Measurements from ENCODE around the gene NTF4. TPM values are rescaled to one million over a fixed set of nuclear protein-coding genes. Genes with fewer than 3 reads are reported as not detected.
"Not testable (repeated sequence)": the region's sequence is repeated elsewhere in the genome, so short reads cannot be mapped to it uniquely, and the experiment has no call there.

Gene NTF4
- total RNA-seq, 1 experiment from 2014 or later, result 3.9 TPM

GRCh38 chr19:49056101-49056901 lies 8.3 kb downstream of the NTF4 start (continued):
- TF ChIP-seq FOXJ3 (CRISPR knock-in tag; IDR thresholded peaks at IDR 0.05; ENCODE audit: borderline replicate concordance) (no peak), ELF4 (CRISPR knock-in tag; IDR thresholded peaks at IDR 0.05; ENCODE audit: low read depth) (no peak), ATF3 (CRISPR knock-in tag; conservative IDR thresholded peaks at IDR 0.05) (no peak), SMAD4 (CRISPR knock-in tag; IDR thresholded peaks at IDR 0.05) (no peak), ZNF671 (CRISPR knock-in tag; IDR thresholded peaks at IDR 0.05) (no peak), AR (CRISPR knock-in tag; IDR thresholded peaks at IDR 0.05) (no peak), ZNF263 (CRISPR knock-in tag; IDR thresholded peaks at IDR 0.05; ENCODE audit: low read depth) (no peak), ERG (CRISPR knock-in tag; IDR thresholded peaks at IDR 0.05) (no peak), MAX (CRISPR knock-in tag; IDR thresholded peaks at IDR 0.05) (no peak; the same call in 1 of the 2 replicates), ZNF317 (CRISPR knock-in tag; IDR thresholded peaks at IDR 0.05; ENCODE audit: borderline replicate concordance, low read depth) (no peak), FOXP4 (CRISPR knock-in tag; IDR thresholded peaks at IDR 0.05) (0 out of 2 replicates have a peak, but pooled peaks have one; percentile 47), ATF1 (CRISPR knock-in tag; IDR thresholded peaks at IDR 0.05) (no peak), GRHL2 (CRISPR knock-in tag; IDR thresholded peaks at IDR 0.05; ENCODE audit: insufficient replicate concordance, severe bottlenecking) (no peak), SP1 (CRISPR knock-in tag; conservative IDR thresholded peaks at IDR 0.05) (peak; percentile 81), HMGA2 (CRISPR knock-in tag; IDR thresholded peaks at IDR 0.05) (no peak), USF1 (CRISPR knock-in tag; IDR thresholded peaks at IDR 0.05) (no peak)

GRCh38 chr19:49050376-49051033 lies 14.1 kb downstream of the NTF4 start:
- H3K27ac Mint-ChIP-seq; ATAC-seq; CTCF ChIA-PET; H3K4me3 Mint-ChIP-seq; POLR2A ChIA-PET; H3K9me3 Mint-ChIP-seq; DNase-seq (ENCODE audit: low spot score); H3K36me3 Mint-ChIP-seq; H3K4me1 Mint-ChIP-seq: not testable (repeated sequence)
- H3K27me3 Mint-ChIP-seq (ENCODE audit: low read depth), result peaks cover 30% of the 10 kb centered on the region

- POLR2A ChIA-PET; H3K27ac Mint-ChIP-seq; H3K4me1 Mint-ChIP-seq; H3K36me3 Mint-ChIP-seq; ATAC-seq; H3K9me3 Mint-ChIP-seq; DNase-seq (ENCODE audit: low spot score); CTCF ChIA-PET; H3K4me3 Mint-ChIP-seq: not testable (repeated sequence)
- H3K27me3 Mint-ChIP-seq (ENCODE audit: low read depth), result peaks cover 27% of the 10 kb centered on the region
Observed at GRCh38 chr19:49049834-49050233, 14.8 kb downstream of the NTF4 start.

GRCh38 chr19:49049011-49049410 lies 15.6 kb downstream of the NTF4 start, which contains the start of gene CGB8:
TSS of gene CGB8 (minus strand) at chr19:49049111. CDS start at chr19:49048739, 372 bp downstream.
- H3K4me1 Mint-ChIP-seq; DNase-seq (ENCODE audit: low spot score); H3K27ac Mint-ChIP-seq; ATAC-seq; H3K9me3 Mint-ChIP-seq; H3K4me3 Mint-ChIP-seq; POLR2A ChIA-PET; CTCF ChIA-PET; H3K36me3 Mint-ChIP-seq: not testable (repeated sequence)
- peaks cover 23% of the 10 kb centered on the region for H3K27me3 Mint-ChIP-seq (ENCODE audit: low read depth)

GRCh38 chr19:49043548-49043947 lies 21.1 kb downstream of the NTF4 start, which contains the start of gene CGB5:
TSS of gene CGB5 (plus strand) at chr19:49043848. CDS start at chr19:49044210, 362 bp downstream.
- POLR2A ChIA-PET; H3K27me3 Mint-ChIP-seq (ENCODE audit: low read depth); H3K4me3 Mint-ChIP-seq; CTCF ChIA-PET; DNase-seq (ENCODE audit: low spot score); H3K27ac Mint-ChIP-seq; ATAC-seq; H3K36me3 Mint-ChIP-seq; H3K9me3 Mint-ChIP-seq; H3K4me1 Mint-ChIP-seq: not testable (repeated sequence)
